ENCODE results near the gene ZXDB.
"Not testable (repeated sequence)": the region's sequence is repeated elsewhere in the genome, so short reads cannot be mapped to it uniquely, and the experiment has no call there.

ZXDB gene

GRCh38 chrX:57591284-57592159 is at the start of gene ZXDB:
TSS of gene ZXDB (plus strand) at chrX:57592011. CDS start at chrX:57592049, 38 bp downstream.
- DNase-seq: not testable (repeated sequence)

GRCh38 chrX:57565198-57565597 is 26.6 kb upstream of the ZXDB start:
- DNase-seq: no peak

GRCh38 chrX:57573754-57574153 is 18.1 kb upstream of the ZXDB start:
- DNase-seq: no peak

- DNase-seq: not testable (repeated sequence)
These were observed 8.9 kb upstream of the ZXDB start for GRCh38 chrX:57582948-57583347.

GRCh38 chrX:57583477-57583876 is 8.3 kb upstream of the ZXDB start:
- no peak for DNase-seq

GRCh38 chrX:57586360-57586759 is 5.5 kb upstream of the ZXDB start:
- DNase-seq: no peak

GRCh38 chrX:57587062-57587461 is 4.7 kb upstream of the ZXDB start:
- no peak for DNase-seq

- no peak for DNase-seq
These were observed 4.2 kb upstream of the ZXDB start for GRCh38 chrX:57587607-57588006.

GRCh38 chrX:57592160-57592893 is 516 bp downstream of the ZXDB start:
- not testable (repeated sequence) for DNase-seq

GRCh38 chrX:57592894-57593215 is 1.0 kb downstream of the ZXDB start:
- DNase-seq: peak; percentile 4

- DNase-seq: no peak
These were observed 3.6 kb downstream of the ZXDB start for GRCh38 chrX:57595381-57595811.

- DNase-seq: no peak
These were observed 4.3 kb downstream of the ZXDB start for GRCh38 chrX:57596109-57596508.

- no peak for DNase-seq
These were observed 4.7 kb downstream of the ZXDB start for GRCh38 chrX:57596516-57596915.

GRCh38 chrX:57607295-57608187 is 15.7 kb downstream of the ZXDB start:
- DNase-seq: no peak

- not testable (repeated sequence) for DNase-seq
These were observed 21.5 kb downstream of the ZXDB start for GRCh38 chrX:57613351-57613750.

GRCh38 chrX:57629438-57629837 is 37.6 kb downstream of the ZXDB start:
- DNase-seq: not testable (repeated sequence)

- DNase-seq: no peak
These were observed 48.8 kb downstream of the ZXDB start for GRCh38 chrX:57640674-57641016.

GRCh38 chrX:57641338-57641737 is 49.5 kb downstream of the ZXDB start:
- no peak for DNase-seq

GRCh38 chrX:57643698-57644097 is 51.9 kb downstream of the ZXDB start:
- no peak for DNase-seq

- no peak for DNase-seq
These were observed 55.2 kb downstream of the ZXDB start for GRCh38 chrX:57647020-57647419.

Data from NCI-H2107 (cell line).